HG03469 (cell line): ENCODE measurements around the gene ADAMTS12.

Experiments
- ATAC-seq: cut with Tn5 transposase; IDR thresholded peaks from one replicate; pipeline ENCODE4 v1.9.1; 2021; ENCODE audit warnings: mild to moderate bottlenecking, moderate library complexity, moderate number of reproducible peaks; ENCODE audit not compliant: unreplicated experiment

Gene ADAMTS12

DNA sequence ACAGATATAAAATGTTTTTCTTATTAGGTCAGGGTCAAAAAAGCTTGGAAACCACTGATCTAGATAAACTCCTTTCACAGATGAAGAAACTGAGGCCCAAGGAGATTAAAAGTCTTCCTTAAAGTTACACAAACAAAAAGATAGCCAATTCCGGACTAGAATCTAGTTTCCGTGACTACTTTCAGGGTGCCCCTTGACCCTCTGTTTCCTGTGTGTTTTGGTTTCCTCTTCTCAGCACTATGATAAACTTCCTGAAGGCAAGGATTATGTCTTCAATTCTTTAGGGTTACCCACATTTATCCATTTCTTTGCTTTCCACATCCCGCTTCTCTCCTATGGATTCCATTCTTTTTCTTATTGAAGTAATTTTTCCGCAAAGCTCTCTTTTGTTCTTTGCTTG is 83.1 kb downstream of the ADAMTS12 start:
- no peak for ATAC-seq

DNA sequence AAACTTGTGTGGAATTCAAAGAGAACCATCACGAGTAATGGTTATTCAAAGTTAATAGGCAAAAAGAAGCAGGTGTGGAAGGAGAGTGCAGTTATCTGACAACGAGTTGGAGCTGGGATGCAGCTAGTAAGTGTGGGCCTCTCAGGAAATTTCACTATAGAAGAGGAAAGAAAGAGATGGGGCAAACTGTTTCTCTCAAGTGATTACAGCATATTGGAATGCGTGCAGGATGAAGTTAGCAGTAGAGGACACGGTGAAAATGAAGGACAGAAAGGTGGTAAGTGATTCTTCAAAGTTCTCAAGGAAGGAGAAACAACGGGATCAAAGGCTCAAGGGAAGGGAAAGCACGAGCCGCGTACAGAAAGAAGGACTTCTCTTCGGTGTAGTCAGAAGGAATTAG is 84.0 kb downstream of the ADAMTS12 start:
- ATAC-seq, result no peak

DNA sequence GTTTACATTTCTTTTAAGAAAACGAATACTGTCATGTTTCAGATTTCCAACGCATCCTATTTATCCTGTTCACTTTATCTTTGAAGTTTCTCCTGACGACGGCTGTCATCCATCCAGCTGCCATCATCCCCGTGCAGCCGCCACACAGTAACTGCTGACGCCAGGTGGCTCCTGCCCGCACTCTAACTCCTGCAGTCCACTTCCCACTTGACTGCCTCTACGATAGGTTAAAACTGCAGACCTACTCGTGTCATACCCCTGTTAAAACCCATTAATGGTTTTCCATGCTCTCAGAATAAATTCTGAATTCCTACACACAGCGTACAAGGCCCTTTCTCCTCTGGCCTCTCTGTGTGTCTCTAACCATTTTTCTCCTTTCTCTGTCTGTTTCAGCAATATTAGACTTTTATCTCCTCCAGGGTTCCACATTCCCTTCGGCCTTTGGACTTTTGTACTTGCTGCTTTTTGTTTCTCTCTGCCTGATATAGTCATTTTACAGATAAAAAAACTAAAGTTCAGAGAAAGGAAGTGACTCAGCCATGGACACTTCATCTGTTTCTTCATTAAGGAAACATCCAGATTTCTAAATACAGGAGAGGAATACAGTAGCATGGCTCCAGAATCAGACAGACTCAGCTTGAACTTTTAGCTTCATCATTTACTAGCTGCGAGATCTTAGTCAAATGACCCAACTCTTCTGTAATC is 84.9 kb downstream of the ADAMTS12 start:
- ATAC-seq, result no peak

DNA sequence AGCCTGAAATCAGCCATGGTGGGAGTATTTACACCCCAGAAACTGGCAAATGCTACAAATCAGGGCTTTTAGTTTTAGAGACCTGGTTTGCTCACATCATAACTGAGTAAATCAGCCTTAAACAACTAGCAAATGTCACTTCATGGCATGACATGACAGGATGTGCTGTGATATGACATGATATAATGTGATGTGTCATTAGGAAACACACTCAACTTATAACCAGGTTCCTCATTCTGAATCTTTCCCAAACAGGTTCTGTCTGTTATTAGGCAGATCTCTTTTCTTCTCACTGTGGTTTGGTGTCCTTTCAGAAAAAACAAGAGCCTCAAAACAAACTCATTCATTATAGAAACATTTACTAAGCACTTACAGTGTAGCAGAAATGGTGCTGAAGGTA is 90.5 kb downstream of the ADAMTS12 start:
- no peak for ATAC-seq

DNA sequence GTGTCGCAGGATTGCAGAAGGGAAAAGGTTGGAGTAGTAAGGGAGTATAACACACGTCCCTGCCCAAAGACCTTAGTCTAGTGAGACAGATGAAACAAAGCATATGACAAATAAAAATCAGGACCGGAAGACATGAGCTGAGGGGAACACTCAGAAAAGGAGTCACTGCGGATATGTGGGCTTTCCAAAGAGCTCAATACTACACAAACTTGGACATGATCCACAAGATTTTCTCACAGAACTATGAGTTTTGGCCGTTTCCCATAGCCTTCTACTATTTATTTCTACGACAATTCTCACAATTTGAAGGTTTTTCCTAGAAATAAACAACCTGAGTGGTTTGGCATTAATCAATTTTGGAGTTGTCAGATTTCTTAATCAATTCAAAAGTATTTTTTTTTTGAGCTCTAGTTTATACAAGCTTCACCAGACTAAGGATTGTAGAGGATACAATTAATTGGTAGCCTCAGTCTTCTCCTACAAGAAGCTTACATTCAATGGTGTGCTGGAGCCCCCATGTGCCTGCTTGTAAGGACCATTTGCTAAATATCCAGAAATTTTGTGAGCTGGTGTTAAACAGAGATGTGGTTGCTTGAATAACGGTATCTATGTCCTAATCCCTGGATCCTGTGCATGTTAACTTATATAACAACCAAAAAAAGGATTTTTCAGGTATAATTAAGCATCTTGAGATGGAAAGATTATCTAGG is 91.4 kb downstream of the ADAMTS12 start:
- no peak for ATAC-seq

DNA sequence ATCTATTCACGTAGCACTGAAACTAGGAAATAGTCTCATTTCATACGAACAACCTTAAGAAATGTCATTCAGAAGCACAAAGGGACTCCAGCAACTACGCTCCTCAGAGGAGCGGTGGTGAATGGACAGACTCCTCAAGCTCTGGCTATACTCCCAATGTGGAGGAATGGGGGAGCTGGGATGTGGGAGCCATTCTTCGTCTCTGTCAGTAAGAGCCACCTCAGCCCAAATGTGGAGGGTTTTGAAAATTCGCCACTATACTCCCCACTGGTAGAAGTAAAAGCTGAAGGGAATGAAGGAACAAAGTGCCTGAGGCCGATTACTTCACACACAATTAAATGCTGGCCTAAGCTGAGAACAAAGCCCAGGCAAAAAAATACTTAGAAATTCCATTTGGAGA is 96.3 kb downstream of the ADAMTS12 start:
- ATAC-seq, result no peak

DNA sequence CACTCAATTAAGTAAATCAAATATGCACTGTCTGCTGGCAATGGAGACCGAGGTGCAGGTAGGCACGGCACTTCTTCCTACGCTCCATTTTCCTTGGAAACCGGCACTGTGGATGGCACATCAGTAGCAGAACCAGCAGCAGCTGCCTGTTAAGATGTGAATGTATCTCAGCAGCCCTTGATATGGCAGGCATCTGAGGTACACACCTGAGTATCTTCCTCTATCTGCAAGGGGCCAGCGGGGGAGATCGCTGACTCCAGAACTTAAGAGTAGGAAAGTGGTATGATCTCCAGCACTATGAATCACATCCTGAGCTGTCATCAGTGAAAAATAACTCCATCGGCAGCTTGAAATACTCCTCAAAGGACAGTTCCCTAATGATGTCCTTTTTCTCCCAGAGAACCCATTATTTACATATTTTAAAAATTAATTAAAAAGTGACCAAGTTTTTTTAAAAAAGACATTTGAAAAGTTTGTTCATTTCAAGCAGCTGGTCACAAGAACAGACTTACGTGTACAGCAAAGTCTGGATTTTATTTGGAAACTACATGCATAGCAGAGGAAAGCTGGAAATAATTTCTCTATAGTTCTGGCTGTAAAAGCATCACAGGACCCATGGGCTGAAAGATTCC is 97.1 kb downstream of the ADAMTS12 start:
- ATAC-seq, result no peak

DNA sequence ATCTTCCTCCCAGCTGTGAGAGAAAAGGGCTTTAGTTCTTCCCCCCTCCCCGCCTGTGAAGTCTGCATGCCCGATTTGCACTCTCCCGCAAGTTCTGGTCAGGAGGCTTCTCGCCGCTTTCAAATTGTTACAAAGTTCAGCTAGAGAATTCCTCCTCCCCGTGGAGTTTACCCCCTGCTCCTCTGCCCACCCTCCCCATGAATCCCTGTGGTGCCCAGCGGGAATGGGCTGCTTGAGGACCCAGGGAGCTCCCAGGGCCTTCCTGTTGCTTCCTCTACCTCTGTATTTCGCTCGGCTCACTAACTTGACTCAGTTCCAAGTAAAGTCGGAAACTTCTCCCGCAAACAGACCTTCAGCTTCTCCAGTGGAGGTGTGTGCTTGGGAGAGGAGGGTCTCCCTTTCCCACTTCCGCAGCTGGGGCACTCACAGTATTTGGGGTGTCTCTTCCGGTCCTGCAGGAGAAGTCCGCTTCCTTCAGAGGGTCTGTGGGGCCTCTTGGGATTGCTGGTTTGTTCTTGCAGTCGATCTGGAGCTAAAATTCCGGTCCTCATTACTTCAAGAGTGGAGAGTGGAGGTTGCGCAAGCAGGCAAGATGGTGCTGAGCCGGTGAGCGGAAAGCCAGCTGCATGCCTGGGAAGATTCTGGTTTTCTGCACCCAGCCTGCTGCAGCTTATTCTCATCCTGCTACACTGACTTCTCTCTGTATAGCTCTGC is 97.8 kb downstream of the ADAMTS12 start:
- no peak for ATAC-seq

DNA sequence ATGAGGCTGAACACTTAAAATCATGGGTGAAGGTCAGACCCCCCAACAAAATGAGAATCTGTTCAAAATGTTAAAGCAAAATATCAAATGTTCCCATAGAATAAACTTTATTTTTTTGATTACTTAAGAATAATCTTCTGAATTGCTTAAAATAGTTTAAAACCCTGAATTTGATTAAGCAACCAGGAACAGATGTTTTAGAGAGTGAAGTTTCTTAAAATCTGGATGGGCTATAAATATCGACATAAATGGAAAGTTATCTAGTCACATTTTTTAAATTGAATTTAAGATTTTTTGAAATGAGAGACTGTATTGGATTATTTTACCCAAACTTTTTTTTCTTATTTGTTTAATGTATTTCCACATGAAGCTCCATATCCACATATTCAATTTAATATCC is 98.5 kb downstream of the ADAMTS12 start:
- ATAC-seq, result no peak

DNA sequence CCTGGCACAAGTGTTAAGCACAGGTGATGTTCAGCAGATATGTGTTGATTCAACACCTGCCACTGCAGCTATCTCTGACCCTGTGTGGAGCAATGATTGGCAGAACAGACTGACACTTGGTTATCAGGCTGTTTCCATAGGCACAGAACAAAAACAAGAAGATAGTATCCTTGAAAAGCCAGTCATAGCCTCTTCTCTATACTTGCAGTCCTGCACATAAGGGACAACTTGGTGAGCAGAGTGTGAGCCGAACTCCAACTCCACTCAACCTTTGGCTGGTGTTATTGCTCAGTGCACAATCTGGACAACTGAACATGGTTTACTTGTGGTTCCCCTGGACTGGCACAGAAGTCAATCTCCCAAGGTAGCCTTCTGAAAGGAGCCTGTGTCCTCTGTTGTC is 99.2 kb downstream of the ADAMTS12 start:
- ATAC-seq, result no peak

DNA sequence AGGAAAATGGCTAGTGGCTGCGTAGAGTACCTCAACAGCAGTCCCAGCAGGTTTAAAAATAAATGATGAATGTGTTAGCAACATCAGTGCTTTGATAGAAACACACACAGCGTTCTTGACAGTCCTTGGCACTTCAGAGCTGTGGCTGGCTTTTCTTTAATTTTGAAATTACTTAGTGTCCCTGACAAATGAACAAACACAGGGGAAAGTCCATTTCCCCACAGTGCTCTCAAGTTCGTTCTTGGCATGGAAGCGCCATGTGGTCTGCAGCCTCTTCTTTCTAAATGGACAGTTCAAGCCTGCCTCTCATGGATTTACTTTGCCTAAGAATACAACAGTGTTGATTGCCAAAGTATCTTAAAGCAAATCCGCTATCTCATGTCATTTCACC is 102.2 kb downstream of the ADAMTS12 start:
- no peak for ATAC-seq

DNA sequence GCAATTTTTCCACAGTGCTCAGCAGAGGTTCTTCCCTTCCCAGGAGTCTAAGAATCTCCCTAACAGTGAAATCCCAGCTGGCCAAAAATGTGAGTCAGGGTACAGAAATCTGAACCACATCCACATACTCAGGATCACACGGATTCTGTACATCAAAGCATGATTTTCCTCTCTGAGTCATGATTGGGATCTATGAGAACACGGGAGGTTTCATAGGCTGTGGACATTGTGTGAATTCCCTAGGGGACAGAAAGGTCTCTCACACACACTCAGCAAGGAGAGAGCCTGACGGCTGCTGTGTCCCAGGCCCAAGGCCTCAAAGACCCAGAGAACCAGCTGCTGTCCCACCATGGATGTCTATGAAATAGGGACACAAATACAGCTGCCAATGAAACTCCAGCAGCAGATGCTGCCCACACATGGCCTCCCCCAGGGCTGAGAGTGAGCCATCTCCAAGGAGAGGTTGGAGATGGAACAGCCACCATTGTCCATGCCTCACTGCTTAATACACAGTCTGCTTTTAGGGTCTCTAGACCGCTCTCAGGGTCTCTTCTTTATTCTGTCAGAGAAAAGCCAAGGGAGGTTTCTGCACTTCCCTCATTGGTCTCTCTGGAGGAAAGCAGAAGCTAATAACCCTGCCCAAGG is 102.7 kb downstream of the ADAMTS12 start:
- ATAC-seq, result no peak

DNA sequence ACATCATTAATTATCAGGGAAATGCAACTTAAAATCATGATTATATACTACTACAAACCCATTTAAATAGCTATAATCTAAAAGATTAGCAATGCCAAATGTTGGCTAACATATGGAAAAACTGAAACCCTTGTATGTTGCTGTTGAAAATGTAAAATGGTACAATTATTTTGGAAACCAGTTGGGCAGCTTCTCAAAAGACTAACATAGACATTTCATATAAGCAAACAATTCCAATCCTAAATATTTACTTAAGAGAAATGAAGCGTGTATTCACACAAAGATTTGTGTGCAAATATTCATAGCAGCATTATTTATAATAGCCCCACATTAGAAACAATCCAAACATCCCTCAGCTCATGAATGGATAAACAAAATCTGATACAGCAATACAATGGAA is 106.2 kb downstream of the ADAMTS12 start:
- no peak for ATAC-seq

DNA sequence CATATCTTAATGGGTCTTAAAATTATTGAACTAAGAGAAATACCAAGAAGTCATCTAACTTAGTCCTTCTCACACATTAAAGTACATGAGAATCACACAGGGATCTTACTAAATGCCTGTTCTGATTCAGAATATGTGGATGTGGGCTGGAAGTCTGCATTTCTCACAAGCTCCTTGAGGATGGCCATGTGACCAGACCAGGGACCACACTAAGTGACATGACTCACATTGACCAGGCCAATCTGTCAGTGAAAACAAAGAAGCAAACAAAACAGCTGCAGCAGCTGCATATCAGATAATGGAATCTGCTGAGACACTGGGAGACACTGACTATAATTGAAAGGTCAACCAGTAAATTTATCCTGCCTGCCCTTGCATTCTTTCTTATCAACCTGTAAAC is 110.5 kb downstream of the ADAMTS12 start:
- no peak for ATAC-seq

DNA sequence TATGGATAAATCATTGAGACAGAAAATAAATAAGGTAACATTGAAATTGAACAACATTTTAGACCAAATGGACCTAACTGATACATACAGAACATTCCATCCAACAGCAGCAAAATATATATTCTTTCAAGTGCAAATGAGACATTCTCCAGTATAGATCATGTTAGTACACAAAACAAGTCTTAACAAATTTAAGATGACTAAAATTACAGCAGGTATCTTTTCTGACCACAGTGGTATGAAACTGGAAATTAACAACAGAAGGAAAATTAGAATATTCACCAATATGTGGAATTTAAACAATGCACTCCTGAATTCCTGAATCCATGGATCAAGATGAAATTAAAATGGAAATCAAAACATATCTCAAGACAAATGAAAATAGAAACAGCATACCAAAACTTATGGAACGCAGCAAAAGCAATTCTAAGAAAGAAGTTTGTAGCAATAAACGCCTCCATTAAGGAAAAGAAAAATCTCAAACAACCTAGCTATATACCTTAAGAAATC is 115.6 kb downstream of the ADAMTS12 start:
- no peak for ATAC-seq

DNA sequence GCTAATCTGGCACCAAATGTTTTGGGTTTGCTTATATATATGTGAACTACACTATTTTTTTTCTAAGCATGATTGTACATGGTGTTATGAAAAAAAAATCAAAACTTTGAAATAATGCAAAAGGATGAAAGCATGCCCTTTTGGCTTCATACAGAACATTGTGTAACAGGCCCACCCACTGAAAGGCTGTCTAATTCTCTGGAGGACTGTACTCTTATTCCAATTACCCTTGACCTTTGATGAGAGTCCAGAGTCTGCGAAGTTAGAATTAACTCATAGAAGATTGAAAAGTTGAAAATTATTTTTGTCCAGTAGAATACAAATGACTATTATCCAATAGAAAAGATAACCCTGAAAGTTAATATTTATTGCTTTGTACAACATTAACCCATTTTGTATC is 117.4 kb downstream of the ADAMTS12 start:
- no peak for ATAC-seq

DNA sequence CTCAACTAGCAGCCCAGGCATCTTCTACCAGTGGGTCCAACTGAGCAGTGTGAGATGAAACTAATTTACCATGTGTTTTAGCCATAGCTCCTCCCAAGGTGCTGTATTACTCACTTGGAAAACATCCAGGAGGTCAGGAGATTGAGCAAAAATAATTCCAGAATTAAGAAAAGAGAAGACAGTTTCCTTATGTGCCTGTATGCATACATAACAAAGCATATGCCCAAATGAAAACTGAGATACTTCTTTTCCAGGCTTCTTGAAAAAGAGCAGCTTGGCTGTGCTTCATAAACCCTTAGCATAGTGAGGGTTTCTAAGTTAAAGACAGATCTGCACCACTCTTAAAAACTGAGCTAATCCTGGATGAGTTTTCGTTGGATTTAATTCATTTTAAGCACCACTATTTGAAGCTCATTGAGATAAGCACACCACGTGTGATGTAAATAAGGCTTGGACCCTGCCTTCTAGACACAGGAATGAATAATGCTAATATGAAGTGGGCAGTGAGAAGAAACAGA is 119.4 kb downstream of the ADAMTS12 start:
- ATAC-seq, result no peak

DNA sequence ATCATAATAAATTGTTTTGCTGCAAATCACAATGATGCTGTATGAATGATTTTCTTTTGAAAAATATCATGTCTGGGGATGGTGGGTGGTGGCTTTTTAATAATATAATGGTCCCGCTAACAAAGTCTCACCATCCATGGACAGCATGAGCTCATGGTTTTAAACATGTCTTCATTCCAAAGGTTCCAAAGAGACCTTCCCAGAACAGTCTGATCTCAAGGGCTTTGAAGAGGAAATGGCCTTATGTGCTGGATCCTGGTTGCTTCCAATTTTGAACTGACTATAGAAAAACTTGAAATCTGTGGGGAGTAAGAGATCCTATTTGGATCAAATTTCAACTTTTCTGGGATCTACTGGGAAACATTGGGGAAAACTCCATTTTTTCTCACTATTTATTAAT is 121.8 kb downstream of the ADAMTS12 start:
- no peak for ATAC-seq

DNA sequence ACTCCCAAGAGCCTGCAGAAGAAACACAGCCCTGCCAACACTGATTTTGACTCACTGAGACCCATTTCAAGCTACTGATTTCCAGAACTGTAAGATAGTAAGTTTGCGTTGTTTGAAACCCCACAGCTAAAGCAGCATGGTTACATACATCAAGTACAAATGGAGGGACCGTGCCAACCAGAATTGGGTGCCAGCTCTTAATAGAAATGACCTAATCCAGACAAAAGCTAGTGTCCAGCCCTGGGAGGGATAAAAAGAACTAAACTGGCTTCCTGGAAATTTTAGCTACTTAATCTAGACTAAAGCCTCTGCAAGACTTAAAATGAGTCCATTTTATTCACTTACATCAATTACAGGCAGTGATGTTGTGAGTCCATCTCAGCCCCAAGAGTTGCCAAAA is 122.6 kb downstream of the ADAMTS12 start:
- no peak for ATAC-seq

DNA sequence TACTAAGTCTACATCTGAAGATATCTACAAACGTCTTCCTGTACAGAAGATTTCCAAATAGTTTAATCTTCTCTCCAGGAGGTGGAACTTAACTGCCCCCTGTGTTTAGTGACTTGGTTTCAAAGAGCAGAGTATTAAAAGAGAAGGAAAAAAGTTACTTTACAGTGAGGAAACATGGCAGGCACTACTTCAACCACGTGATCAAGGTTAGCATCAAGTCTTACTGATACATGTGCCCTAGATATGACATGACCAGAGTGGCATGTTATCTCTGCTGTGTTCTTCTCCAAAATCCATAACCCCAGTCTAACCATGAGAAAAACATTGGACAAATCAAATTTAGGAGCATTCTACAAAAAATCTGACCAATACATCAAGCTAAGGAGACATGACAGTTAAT is 125.8 kb downstream of the ADAMTS12 start:
- no peak for ATAC-seq

DNA sequence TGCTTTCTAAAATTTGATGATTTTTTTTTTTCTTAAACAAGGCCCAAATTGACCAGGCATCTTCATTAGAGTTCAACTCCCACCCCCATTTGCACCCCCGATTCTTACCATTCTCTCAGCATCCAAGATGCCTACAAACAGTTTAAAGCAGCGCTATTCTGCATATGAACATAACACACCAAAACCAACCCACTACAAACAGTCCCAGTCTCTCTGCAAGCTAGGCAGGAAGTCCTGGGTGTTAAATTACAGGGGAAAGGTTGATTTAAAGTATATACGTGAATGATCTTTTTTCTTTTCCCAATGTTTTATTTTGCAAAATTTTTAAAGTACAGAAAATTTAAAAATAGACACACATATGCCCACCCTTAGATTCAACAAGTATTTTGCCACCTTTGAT is 127.0 kb downstream of the ADAMTS12 start:
- ATAC-seq, result no peak
